GM12892 (cell line): ENCODE measurements around the gene DEF6. TPM values are rescaled to one million over a fixed set of nuclear protein-coding genes. Genes with fewer than 3 reads are reported as not detected.

Experiments used
- DNase-seq: peaks from one replicate; pipeline ENCODE4 v3.0.0; 2011; ENCODE audit not compliant: insufficient read length
- FAIRE-seq: peaks from 2 replicates; lab custom pipeline; 2011; peaks lifted over from hg19 to GRCh38; lab: Jason Lieb, UNC
- POLR2A ChIP-seq: IDR thresholded peaks from 2 replicates; pipeline ENCODE4 v1.6.1; 2011; ENCODE audit warnings: low read depth, low read length, control low read depth
- POLR2AphosphoS5 ChIP-seq: IDR thresholded peaks from 2 replicates; pipeline ENCODE4 v1.6.1; 2011; ENCODE audit warnings: low read depth, low read length, control low read depth
- TAF1 ChIP-seq: IDR thresholded peaks from 2 replicates; pipeline ENCODE4 v1.6.1; 2011; ENCODE audit warnings: low read depth, mild to moderate bottlenecking, control low read depth, low read length, borderline replicate concordance
- polyA plus RNA-seq: library from polyadenylated mRNA; unstranded; fragments of >200 nt; gene quantifications from one replicate; pipeline ENCODE4 v1.2.1, GENCODE V29; 2012; ENCODE audit warnings: missing spikeins, inconsistent platforms; ENCODE audit not compliant: missing spikeins

DEF6 gene
- 24.1 TPM for polyA plus RNA-seq

- DNase-seq = peak; percentile 85
Measured at GRCh38 chr6:35297601-35298481, at the start of gene DEF6. DEF6 (plus strand) TSS chr6:35297818; CDS start chr6:35297857, 39 bp downstream.

GRCh38 chr6:35248300-35248699 is 49.3 kb upstream of the DEF6 start:
- TF ChIP-seq POLR2AphosphoS5 = no peak
- TF ChIP-seq TAF1 = no peak
- no peak for TF ChIP-seq POLR2A
- FAIRE-seq = no peak
- no peak for DNase-seq

More at GRCh38 chr6:35297601-35298481, at the start of gene DEF6:
- TF ChIP-seq TAF1 (0 out of 2 replicates have a peak, but pooled peaks have one; percentile 55), POLR2A (peak; percentile 69), POLR2AphosphoS5 (peak; percentile 69; the same call in 1 of the 2 replicates)
- peak; percentile 98 for FAIRE-seq

- DNase-seq (no peak), FAIRE-seq (no peak)
- TF ChIP-seq TAF1 (no peak), POLR2A (no peak), POLR2AphosphoS5 (no peak)
Measured at GRCh38 chr6:35248965-35249364, 48.7 kb upstream of the DEF6 start.

GRCh38 chr6:35251949-35252348 is 45.7 kb upstream of the DEF6 start:
- TF ChIP-seq POLR2AphosphoS5 = no peak
- no peak for TF ChIP-seq POLR2A
- no peak for DNase-seq
- no peak for FAIRE-seq

GRCh38 chr6:35253249-35253648 is 44.4 kb upstream of the DEF6 start:
- no peak for DNase-seq
- FAIRE-seq = no peak
- TF ChIP-seq POLR2AphosphoS5 = no peak
- no peak for TF ChIP-seq TAF1
- TF ChIP-seq POLR2A = no peak

- no peak for DNase-seq
- no peak for FAIRE-seq
- TF ChIP-seq POLR2AphosphoS5 (no peak), POLR2A (no peak), TAF1 (no peak)
Measured at GRCh38 chr6:35258336-35258735, 39.3 kb upstream of the DEF6 start.

GRCh38 chr6:35258858-35259193 is 38.8 kb upstream of the DEF6 start:
- DNase-seq (no peak), FAIRE-seq (no peak)
- no peak for TF ChIP-seq POLR2AphosphoS5
- no peak for TF ChIP-seq TAF1
- no peak for TF ChIP-seq POLR2A

- DNase-seq = peak; percentile 97
- peak; percentile 94 for FAIRE-seq
- TF ChIP-seq POLR2AphosphoS5 = no peak; the same call in 1 of the 2 replicates
- TF ChIP-seq POLR2A = peak; percentile 39; the same call in 1 of the 2 replicates
- 0 out of 2 replicates have a peak, but pooled peaks have one; percentile 38 for TF ChIP-seq TAF1
Measured at GRCh38 chr6:35259194-35259947, 38.2 kb upstream of the DEF6 start, which contains the start of gene ZNF76. ZNF76 (plus strand) TSS chr6:35259735; CDS start chr6:35281152, 21,417 bp downstream.

GRCh38 chr6:35259948-35260590 is 37.5 kb upstream of the DEF6 start:
- peak; percentile 67 for DNase-seq
- no peak for TF ChIP-seq POLR2A
- TF ChIP-seq TAF1 = no peak
- TF ChIP-seq POLR2AphosphoS5 = no peak
- FAIRE-seq = peak; percentile 78

GRCh38 chr6:35260591-35261570 is 36.7 kb upstream of the DEF6 start:
- FAIRE-seq (no peak), DNase-seq (no peak)
- TF ChIP-seq POLR2A = no peak

- DNase-seq = no peak
- no peak for FAIRE-seq
- TF ChIP-seq POLR2A (no peak), POLR2AphosphoS5 (no peak), TAF1 (no peak)
Measured at GRCh38 chr6:35262596-35262995, 35.0 kb upstream of the DEF6 start.
